Measurements from ENCODE around the gene C17orf107. TPM values are rescaled to one million over a fixed set of nuclear protein-coding genes. Genes with fewer than 3 reads are reported as not detected.
"Not testable (repeated sequence)": the region's sequence is repeated elsewhere in the genome, so short reads cannot be mapped to it uniquely, and the experiment has no call there.

Gene C17orf107
- total RNA-seq, 2 donors from 2014 or later = 0.59 to 2.9 TPM

- Mint-ChIP-seq H3K36me3 (no peaks in the 10 kb centered on the region), H3K9me3 (no peaks in the 10 kb centered on the region), H3K27ac (no peak overlapping the region)
- no peak for DNase-seq (ENCODE audit: low spot score in 2 of 2)
- ATAC-seq = peak in 1 of 2 donors; percentile 21
Measured at GRCh38 chr17:4908301-4908700, 9.0 kb downstream of the C17orf107 start.

GRCh38 chr17:4908711-4909496 lies 9.6 kb downstream of the C17orf107 start:
- peak; percentile 70 to 81 for DNase-seq (ENCODE audit: low spot score in 2 of 2)
- Mint-ChIP-seq H3K36me3 (no peaks in the 10 kb centered on the region), H3K27ac (no peak overlapping the region), H3K9me3 (no peaks in the 10 kb centered on the region)
- ATAC-seq = peak; percentile 96 to 99

- Mint-ChIP-seq H3K27ac (no peak overlapping the region), H3K9me3 (no peaks in the 10 kb centered on the region), H3K36me3 (no peaks in the 10 kb centered on the region)
- no peak for DNase-seq (ENCODE audit: low spot score in 2 of 2)
- ATAC-seq = no peak
Measured at GRCh38 chr17:4913994-4914393, 14.7 kb downstream of the C17orf107 start.

GRCh38 chr17:4914551-4914950 lies 15.2 kb downstream of the C17orf107 start:
- not testable (repeated sequence) for DNase-seq (ENCODE audit: low spot score in 2 of 2); H3K9me3 Mint-ChIP-seq; H3K27ac Mint-ChIP-seq; H3K36me3 Mint-ChIP-seq; ATAC-seq

GRCh38 chr17:4919511-4920047 lies 20.2 kb downstream of the C17orf107 start:
- DNase-seq (ENCODE audit: low spot score in 2 of 2) = no peak
- ATAC-seq = no peak
- no peak overlapping the region for H3K27ac Mint-ChIP-seq
- H3K9me3 Mint-ChIP-seq = no peaks in the 10 kb centered on the region
- H3K36me3 Mint-ChIP-seq = no peaks in the 10 kb centered on the region

GRCh38 chr17:4920351-4921048 lies 21.2 kb downstream of the C17orf107 start:
- no peak overlapping the region for H3K27ac Mint-ChIP-seq
- H3K36me3 Mint-ChIP-seq = no peaks in the 10 kb centered on the region
- DNase-seq (ENCODE audit: low spot score in 2 of 2) = no peak
- H3K9me3 Mint-ChIP-seq = no peaks in the 10 kb centered on the region
- no peak for ATAC-seq

GRCh38 chr17:4921320-4921719 lies 22.0 kb downstream of the C17orf107 start:
- H3K27ac Mint-ChIP-seq = no peak overlapping the region
- no peaks in the 10 kb centered on the region for H3K36me3 Mint-ChIP-seq
- no peaks in the 10 kb centered on the region for H3K9me3 Mint-ChIP-seq
- ATAC-seq = no peak
- DNase-seq (ENCODE audit: low spot score in 2 of 2) = no peak

- ATAC-seq, H3K27ac Mint-ChIP-seq: not testable (repeated sequence)
Measured at GRCh38 chr17:4926577-4927335, 27.4 kb downstream of the C17orf107 start.

GRCh38 chr17:4928881-4929280 lies 29.5 kb downstream of the C17orf107 start:
- no peaks in the 10 kb centered on the region for H3K36me3 Mint-ChIP-seq
- ATAC-seq (no peak), DNase-seq (ENCODE audit: low spot score in 2 of 2) (no peak)
- H3K27ac Mint-ChIP-seq = no peak overlapping the region
- no peaks in the 10 kb centered on the region for H3K9me3 Mint-ChIP-seq

More at GRCh38 chr17:4926577-4927335, 27.4 kb downstream of the C17orf107 start:
- not testable (repeated sequence) for H3K9me3 Mint-ChIP-seq; DNase-seq (ENCODE audit: low spot score in 2 of 2); H3K36me3 Mint-ChIP-seq

GRCh38 chr17:4931963-4932362 lies 32.6 kb downstream of the C17orf107 start, which contains the start of gene GP1BA:
Gene GP1BA, plus strand, starts transcription at chr17:4932277. Its CDS starts 328 bp downstream, at chr17:4932605.
- H3K27ac Mint-ChIP-seq = peak within 1 kb of the TSS in 1 of 2 donors; percentile 52
- H3K9me3 Mint-ChIP-seq = no peaks in the 10 kb centered on the region
- ATAC-seq (no peak), DNase-seq (ENCODE audit: low spot score in 2 of 2) (no peak)
- no peaks in the 10 kb centered on the region for H3K36me3 Mint-ChIP-seq

GRCh38 chr17:4932756-4933155 lies 33.4 kb downstream of the C17orf107 start:
- ATAC-seq = no peak
- Mint-ChIP-seq H3K36me3 (no peaks in the 10 kb centered on the region), H3K9me3 (no peaks in the 10 kb centered on the region), H3K27ac (no peak overlapping the region)
- no peak for DNase-seq (ENCODE audit: low spot score in 2 of 2)

GRCh38 chr17:4933646-4934045 lies 34.3 kb downstream of the C17orf107 start:
- Mint-ChIP-seq H3K9me3 (no peaks in the 10 kb centered on the region), H3K27ac (peak overlapping the region in 1 of 2 donors; percentile 56), H3K36me3 (peaks cover 0 to 6% of the 10 kb centered on the region in 2 donors)
- DNase-seq (ENCODE audit: low spot score in 2 of 2) = no peak
- ATAC-seq = no peak

- ATAC-seq (peak in 1 of 2 donors; percentile 88), DNase-seq (ENCODE audit: low spot score in 2 of 2) (peak in 1 of 2 donors; percentile 78)
- H3K36me3 Mint-ChIP-seq = peaks cover 4 to 13% of the 10 kb centered on the region in 2 donors
- peak overlapping the region; percentile 27 to 56 for H3K27ac Mint-ChIP-seq
- no peaks in the 10 kb centered on the region for H3K9me3 Mint-ChIP-seq
Measured at GRCh38 chr17:4934173-4934979, 35.0 kb downstream of the C17orf107 start.

GRCh38 chr17:4935650-4936049 lies 36.3 kb downstream of the C17orf107 start:
- Mint-ChIP-seq H3K36me3 (peaks cover 11 to 22% of the 10 kb centered on the region in 2 donors), H3K9me3 (no peaks in the 10 kb centered on the region), H3K27ac (peak overlapping the region in 1 of 2 donors; percentile 51)
- ATAC-seq (no peak), DNase-seq (ENCODE audit: low spot score in 2 of 2) (no peak)

- DNase-seq (ENCODE audit: low spot score in 2 of 2) = no peak
- no peak for ATAC-seq
- Mint-ChIP-seq H3K27ac (peak overlapping the region; percentile 51 to 70), H3K9me3 (no peaks in the 10 kb centered on the region), H3K36me3 (peaks cover 19 to 30% of the 10 kb centered on the region in 2 donors)
Measured at GRCh38 chr17:4936436-4936835, 37.1 kb downstream of the C17orf107 start.

- Mint-ChIP-seq H3K9me3 (no peaks in the 10 kb centered on the region), H3K36me3 (peaks cover 30 to 41% of the 10 kb centered on the region in 2 donors), H3K27ac (peak overlapping the region in 1 of 2 donors; percentile 51)
- DNase-seq (ENCODE audit: low spot score in 2 of 2) = no peak
- no peak for ATAC-seq
Measured at GRCh38 chr17:4937553-4937952, 38.2 kb downstream of the C17orf107 start.
